Mesenchymal stem cell (in vitro differentiated cells and primary cell): ENCODE data around the gene OR4X1.

Source experiments
- DNase-seq: peaks from one replicate; pipeline ENCODE4 v3.0.0-alpha.2; 2013
- H2AFZ ChIP-seq: one replicate; pipeline ENCODE4 v1.6.1; 2013; ENCODE audit warnings: low read depth, mild to moderate bottlenecking, control low read depth, inconsistent platforms, low read length, moderate library complexity
- H2AK5ac ChIP-seq: 2 replicates; pipeline ENCODE4 v1.6.1; 2013; ENCODE audit warnings: low read length, moderate library complexity, mild to moderate bottlenecking, inconsistent platforms; ENCODE audit not compliant: severe bottlenecking
- H2BK120ac ChIP-seq: one replicate; pipeline ENCODE4 v1.6.1; 2013; ENCODE audit warnings: low read depth, mild to moderate bottlenecking, inconsistent platforms, low read length, moderate library complexity
- H2BK12ac ChIP-seq, 2 experiments: one replicate each; pipeline ENCODE4 v1.6.1; 2013; ENCODE audit warnings: inconsistent platforms in 2 of 2, low read length in 2 of 2, mild to moderate bottlenecking in 2 of 2, moderate library complexity in 2 of 2, control low read depth in 1 of 2
- H2BK15ac ChIP-seq: one replicate; pipeline ENCODE4 v1.6.1; 2013; ENCODE audit warnings: mild to moderate bottlenecking, low read depth, inconsistent platforms; ENCODE audit not compliant: poor library complexity, severe bottlenecking
- H2BK5ac ChIP-seq: 2 replicates; pipeline ENCODE4 v1.6.1; 2013; ENCODE audit warnings: low read depth, mild to moderate bottlenecking, low read length, control low read depth, inconsistent platforms; ENCODE audit not compliant: poor library complexity, severe bottlenecking
- H3K14ac ChIP-seq, 2 experiments: one replicate each; pipeline ENCODE4 v1.6.1; 2013; ENCODE audit warnings: inconsistent platforms in 2 of 2, low read length in 2 of 2, control low read depth in 1 of 2, mild to moderate bottlenecking in 1 of 2, moderate library complexity in 1 of 2
- H3K18ac ChIP-seq, 2 experiments: one replicate each; pipeline ENCODE4 v1.6.1; 2013; ENCODE audit warnings: inconsistent platforms in 2 of 2, low read length in 2 of 2, control low read depth in 1 of 2, low read depth in 1 of 2, mild to moderate bottlenecking in 1 of 2
- H3K23ac ChIP-seq, 2 experiments: one replicate each; pipeline ENCODE4 v1.6.1; 2013; ENCODE audit warnings: inconsistent platforms in 2 of 2, low read length in 2 of 2, mild to moderate bottlenecking in 2 of 2, moderate library complexity in 2 of 2, control low read depth in 1 of 2
- H3K27ac ChIP-seq: 2 replicates; pipeline ENCODE4 v1.5.1; 2013; ENCODE audit warnings: mild to moderate bottlenecking, moderate library complexity, low read length, control low read depth, inconsistent platforms; ENCODE audit not compliant: poor library complexity, severe bottlenecking
- H3K27me3 ChIP-seq, 2 experiments: 2 replicates each; pipeline versions ENCODE4 v1.6.1 to v1.7.0; 2013; ENCODE audit warnings: low read length in 2 of 2, mild to moderate bottlenecking in 2 of 2, moderate library complexity in 2 of 2, control low read depth in 1 of 2, inconsistent platforms in 1 of 2; ENCODE audit not compliant: control insufficient read depth in 1 of 2, insufficient read depth in 1 of 2
- H3K36me3 ChIP-seq, 2 experiments: 2 replicates each; pipeline versions ENCODE4 v1.6.1 to v1.7.0; 2013; ENCODE audit warnings: low read length in 2 of 2, control low read depth in 1 of 2, inconsistent platforms in 1 of 2, low read depth in 1 of 2, mild to moderate bottlenecking in 1 of 2; ENCODE audit not compliant: insufficient read depth in 2 of 2, control insufficient read depth in 1 of 2
- H3K4ac ChIP-seq, 2 experiments: one replicate each; pipeline ENCODE4 v1.6.1; 2013; ENCODE audit warnings: inconsistent platforms in 2 of 2, low read length in 2 of 2, mild to moderate bottlenecking in 2 of 2, moderate library complexity in 2 of 2, control low read depth in 1 of 2, low read depth in 1 of 2
- H3K4me1 ChIP-seq: 2 replicates; pipeline ENCODE4 v1.6.1; 2013; ENCODE audit warnings: low read depth, low read length, control low read depth; ENCODE audit not compliant: control insufficient read depth, insufficient read depth
- H3K4me2 ChIP-seq: 2 replicates; pipeline ENCODE4 v1.6.1; 2013; ENCODE audit warnings: low read length, mild to moderate bottlenecking, inconsistent platforms; ENCODE audit not compliant: poor library complexity, severe bottlenecking
- H3K4me3 ChIP-seq, 2 experiments: 2 replicates each; pipeline versions ENCODE4 v1.5.1 to v1.7.0; 2013; ENCODE audit warnings: low read length in 2 of 2, mild to moderate bottlenecking in 2 of 2, control low read depth in 1 of 2, low read depth in 1 of 2; ENCODE audit not compliant: insufficient read depth in 1 of 2
- H3K79me1 ChIP-seq: replicated peaks from 2 replicates; pipeline ENCODE4 v1.6.1; 2013; ENCODE audit warnings: mild to moderate bottlenecking, control low read depth, low read length, inconsistent platforms; ENCODE audit not compliant: poor library complexity, severe bottlenecking
- H3K9ac ChIP-seq: 2 replicates; pipeline ENCODE4 v1.7.0; 2013; ENCODE audit warnings: mild to moderate bottlenecking, low read length, moderate library complexity
- H3K9me3 ChIP-seq: 2 replicates; pipeline ENCODE4 v1.7.0; 2013; ENCODE audit warnings: mild to moderate bottlenecking, low read length; ENCODE audit not compliant: control insufficient read depth
- H4K8ac ChIP-seq: one replicate; pipeline ENCODE4 v1.6.1; 2013; ENCODE audit warnings: inconsistent platforms, mild to moderate bottlenecking, low read length, moderate library complexity
- H4K91ac ChIP-seq: one replicate; pipeline ENCODE4 v1.6.1; 2013; ENCODE audit warnings: mild to moderate bottlenecking, low read length, inconsistent platforms
- WGBS: methylation state at CpG from one replicate; pipeline ENCODE4 v1.1.7; 2013; ENCODE audit warnings: mixed read lengths; 5-methylcytosine and 5-hydroxymethylcytosine counted together

OR4X1 gene

GRCh38 chr11:48237727-48238126 is 25.9 kb upstream of the OR4X1 start:
- no peak overlapping the region for H4K8ac ChIP-seq
- no peak for DNase-seq
- no peak overlapping the region for H3K27ac ChIP-seq
- H3K27me3 ChIP-seq = no peaks in the 10 kb centered on the region
- no peaks in the 10 kb centered on the region for H3K36me3 ChIP-seq
- H2AK5ac ChIP-seq = no peak overlapping the region
- no peak overlapping the region for H3K14ac ChIP-seq
- no peak overlapping the region for H2BK12ac ChIP-seq
- H3K18ac ChIP-seq = no peak overlapping the region
- H2AFZ ChIP-seq = no peak overlapping the region
- no peak overlapping the region for H3K4me3 ChIP-seq
- H3K4me2 ChIP-seq = no peak overlapping the region
- H3K23ac ChIP-seq = no peak overlapping the region
- H4K91ac ChIP-seq = no peak overlapping the region
- no peak overlapping the region for H2BK15ac ChIP-seq
- no peaks in the 10 kb centered on the region for H3K9me3 ChIP-seq
- no peaks in the 10 kb centered on the region for H3K4me1 ChIP-seq
- no peak overlapping the region for H2BK120ac ChIP-seq
- H3K4ac ChIP-seq = no peak overlapping the region
- H2BK5ac ChIP-seq = no peak overlapping the region
- no peaks in the 10 kb centered on the region for H3K79me1 ChIP-seq
- no peak overlapping the region for H3K9ac ChIP-seq
- 30% methylated on average over 2 of the region's 3 CpGs for WGBS

GRCh38 chr11:48242501-48242900 is 21.2 kb upstream of the OR4X1 start:
- no peak overlapping the region for H3K27ac ChIP-seq
- H2BK15ac ChIP-seq = no peak overlapping the region
- H2BK12ac ChIP-seq = no peak overlapping the region
- H3K36me3 ChIP-seq = no peaks in the 10 kb centered on the region
- no peak overlapping the region for H3K4ac ChIP-seq
- no peak overlapping the region for H3K14ac ChIP-seq
- no peaks in the 10 kb centered on the region for H3K79me1 ChIP-seq
- H4K91ac ChIP-seq = no peak overlapping the region
- no peak overlapping the region for H2AK5ac ChIP-seq
- H2BK120ac ChIP-seq = no peak overlapping the region
- H3K18ac ChIP-seq = no peak overlapping the region
- H3K9me3 ChIP-seq = no peaks in the 10 kb centered on the region
- H3K4me3 ChIP-seq = no peak overlapping the region
- no peak overlapping the region for H3K23ac ChIP-seq
- H2BK5ac ChIP-seq = no peak overlapping the region
- H3K27me3 ChIP-seq = no peaks in the 10 kb centered on the region
- 64% methylated on average over 3 of the region's 3 CpGs for WGBS
- no peak overlapping the region for H2AFZ ChIP-seq
- H3K9ac ChIP-seq = no peak overlapping the region
- no peak for DNase-seq
- H3K4me1 ChIP-seq = no peaks in the 10 kb centered on the region
- H4K8ac ChIP-seq = no peak overlapping the region
- H3K4me2 ChIP-seq = no peak overlapping the region

GRCh38 chr11:48244804-48245203 is 18.9 kb upstream of the OR4X1 start, which contains the start of gene OR4X2:
TSS of gene OR4X2 (plus strand) at chr11:48245104. CDS start at chr11:48245104, 0 bp downstream.
- no peak within 1 kb of the TSS for H2BK120ac ChIP-seq
- H3K4me2 ChIP-seq = no peak within 1 kb of the TSS
- no peak within 1 kb of the TSS for H3K18ac ChIP-seq
- no peak within 1 kb of the TSS for H3K9ac ChIP-seq
- no peak within 1 kb of the TSS for H2AK5ac ChIP-seq
- H2BK15ac ChIP-seq = no peak within 1 kb of the TSS
- H3K27me3 ChIP-seq = no peaks in the 10 kb centered on the region
- H4K91ac ChIP-seq = no peak within 1 kb of the TSS
- H3K9me3 ChIP-seq = peaks cover 12% of the 10 kb centered on the region
- no peak within 1 kb of the TSS for H2BK5ac ChIP-seq
- no peaks in the 10 kb centered on the region for H3K79me1 ChIP-seq
- H3K36me3 ChIP-seq = no peaks in the 10 kb centered on the region
- no peak within 1 kb of the TSS for H3K4me3 ChIP-seq
- H3K14ac ChIP-seq = no peak within 1 kb of the TSS
- no peak for DNase-seq
- H4K8ac ChIP-seq = no peak within 1 kb of the TSS
- H2BK12ac ChIP-seq = no peak within 1 kb of the TSS
- H3K27ac ChIP-seq = no peak within 1 kb of the TSS
- H3K4me1 ChIP-seq = no peaks in the 10 kb centered on the region
- no peak within 1 kb of the TSS for H3K4ac ChIP-seq
- no peak within 1 kb of the TSS for H3K23ac ChIP-seq
- H2AFZ ChIP-seq = no peak within 1 kb of the TSS

- Histone ChIP-seq H2AFZ (no peak overlapping the region), H3K27me3 (no peaks in the 10 kb centered on the region), H4K91ac (no peak overlapping the region), H3K4me1 (no peaks in the 10 kb centered on the region), H2AK5ac (no peak overlapping the region), H2BK120ac (no peak overlapping the region), H3K18ac (no peak overlapping the region), H3K9me3 (peaks cover 16% of the 10 kb centered on the region), H3K9ac (no peak overlapping the region), H3K4me3 (no peak overlapping the region), H3K79me1 (no peaks in the 10 kb centered on the region), H3K27ac (no peak overlapping the region), H2BK5ac (no peak overlapping the region), H3K4me2 (no peak overlapping the region), H3K23ac (no peak overlapping the region), H2BK15ac (no peak overlapping the region), H2BK12ac (no peak overlapping the region), H3K14ac (no peak overlapping the region), H3K36me3 (no peaks in the 10 kb centered on the region), H4K8ac (no peak overlapping the region), H3K4ac (no peak overlapping the region)
- DNase-seq = no peak
- no CpG with 5 or more reads among the region's 1 CpG for WGBS
These were observed 14.8 kb upstream of the OR4X1 start for GRCh38 chr11:48248902-48249301.
